ENCODE measurements around the gene TAPBP.

Gene TAPBP

GRCh38 chr6:33259032-33259431 lies 54.8 kb downstream of the TAPBP start:
- H3K4me3 ChIP-seq (replicated peaks; ENCODE audit: low read depth, low read length): no peak overlapping the region
- no peak for TF ChIP-seq CTCF (IDR thresholded peaks at IDR 0.05; ENCODE audit: low read length, missing control alignments)
- DNase-seq (ENCODE audit: low read depth): no peak

GRCh38 chr6:33254591-33254990 lies 59.3 kb downstream of the TAPBP start:
- TF ChIP-seq CTCF (IDR thresholded peaks at IDR 0.05; ENCODE audit: low read length, missing control alignments): no peak
- DNase-seq (ENCODE audit: low read depth): no peak
- H3K4me3 ChIP-seq (replicated peaks; ENCODE audit: low read depth, low read length): no peak overlapping the region

- DNase-seq (ENCODE audit: low read depth): no peak
- no peak for TF ChIP-seq CTCF (IDR thresholded peaks at IDR 0.05; ENCODE audit: low read length, missing control alignments)
- H3K4me3 ChIP-seq (replicated peaks; ENCODE audit: low read depth, low read length): no peak overlapping the region
Observed at GRCh38 chr6:33252759-33253158, 61.1 kb downstream of the TAPBP start.

- no peak overlapping the region for H3K4me3 ChIP-seq (replicated peaks; ENCODE audit: low read depth, low read length)
- no peak for TF ChIP-seq CTCF (IDR thresholded peaks at IDR 0.05; ENCODE audit: low read length, missing control alignments)
- no peak for DNase-seq (ENCODE audit: low read depth)
Observed at GRCh38 chr6:33251395-33252012, 62.4 kb downstream of the TAPBP start.

GRCh38 chr6:33250731-33251130 lies 63.1 kb downstream of the TAPBP start:
- no peak for DNase-seq (ENCODE audit: low read depth)
- no peak for TF ChIP-seq CTCF (IDR thresholded peaks at IDR 0.05; ENCODE audit: low read length, missing control alignments)
- H3K4me3 ChIP-seq (replicated peaks; ENCODE audit: low read depth, low read length): peak overlapping the region; percentile 3

- no peak for TF ChIP-seq CTCF (IDR thresholded peaks at IDR 0.05; ENCODE audit: low read length, missing control alignments)
- DNase-seq (ENCODE audit: low read depth): peak; percentile 65
- peak overlapping the region; percentile 79 for H3K4me3 ChIP-seq (replicated peaks; ENCODE audit: low read depth, low read length)
Observed at GRCh38 chr6:33249732-33250630, 63.9 kb downstream of the TAPBP start.
